Testis (tissue), 2 donors: ENCODE results near the gene ESYT2.

Experiments used
- POLR2A ChIP-seq: fragments of 450-650 bp; IDR thresholded peaks from one replicate; pipeline ENCODE4 v1.6.1; 2017; ENCODE audit warnings: antibody characterized with exemption, mild to moderate bottlenecking, moderate library complexity
- TF ChIP-seq, protein P1 (sequence below), 3 experiments: fragments of 450-650 bp in 2 of 3; fragments of 200-600 bp in 1 of 3; sonication (generic) in 1 of 3; IDR thresholded peaks; one replicate each; pipeline ENCODE4 v1.5.1; 2016 to 2019; ENCODE audit warnings: antibody characterized with exemption in 3 of 3, mild to moderate bottlenecking in 2 of 3, moderate library complexity in 1 of 3

DNA sequence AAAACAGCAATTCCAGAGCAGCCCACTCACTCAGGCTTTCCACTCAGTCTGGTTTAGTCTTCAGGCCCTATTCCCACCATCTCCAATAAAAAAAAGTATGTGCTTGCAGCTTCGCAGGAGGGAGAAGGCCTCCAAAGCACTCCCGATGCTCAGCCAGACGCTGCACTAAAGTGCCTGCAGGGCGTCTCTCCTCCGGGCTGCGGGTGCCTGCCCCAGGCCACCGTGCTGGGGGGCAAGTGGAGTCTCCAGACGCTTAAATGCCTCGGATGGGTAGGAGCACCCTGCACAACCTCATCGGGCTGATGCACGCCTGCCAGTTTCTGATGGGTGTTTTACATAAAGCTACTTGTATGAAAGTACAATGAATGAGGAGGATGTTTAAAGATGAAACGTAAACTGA, 93.4 kb downstream of the ESYT2 start:
- TF ChIP-seq, protein P1, sequence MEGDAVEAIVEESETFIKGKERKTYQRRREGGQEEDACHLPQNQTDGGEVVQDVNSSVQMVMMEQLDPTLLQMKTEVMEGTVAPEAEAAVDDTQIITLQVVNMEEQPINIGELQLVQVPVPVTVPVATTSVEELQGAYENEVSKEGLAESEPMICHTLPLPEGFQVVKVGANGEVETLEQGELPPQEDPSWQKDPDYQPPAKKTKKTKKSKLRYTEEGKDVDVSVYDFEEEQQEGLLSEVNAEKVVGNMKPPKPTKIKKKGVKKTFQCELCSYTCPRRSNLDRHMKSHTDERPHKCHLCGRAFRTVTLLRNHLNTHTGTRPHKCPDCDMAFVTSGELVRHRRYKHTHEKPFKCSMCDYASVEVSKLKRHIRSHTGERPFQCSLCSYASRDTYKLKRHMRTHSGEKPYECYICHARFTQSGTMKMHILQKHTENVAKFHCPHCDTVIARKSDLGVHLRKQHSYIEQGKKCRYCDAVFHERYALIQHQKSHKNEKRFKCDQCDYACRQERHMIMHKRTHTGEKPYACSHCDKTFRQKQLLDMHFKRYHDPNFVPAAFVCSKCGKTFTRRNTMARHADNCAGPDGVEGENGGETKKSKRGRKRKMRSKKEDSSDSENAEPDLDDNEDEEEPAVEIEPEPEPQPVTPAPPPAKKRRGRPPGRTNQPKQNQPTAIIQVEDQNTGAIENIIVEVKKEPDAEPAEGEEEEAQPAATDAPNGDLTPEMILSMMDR (IDR thresholded peaks at IDR 0.05): no peak
- no peak for TF ChIP-seq POLR2A
